Measurements from ENCODE around the gene MLLT1.
A peak's percentile ranks its signal among the peaks of the same experiment; 100 is the strongest.

Gene MLLT1

DNA sequence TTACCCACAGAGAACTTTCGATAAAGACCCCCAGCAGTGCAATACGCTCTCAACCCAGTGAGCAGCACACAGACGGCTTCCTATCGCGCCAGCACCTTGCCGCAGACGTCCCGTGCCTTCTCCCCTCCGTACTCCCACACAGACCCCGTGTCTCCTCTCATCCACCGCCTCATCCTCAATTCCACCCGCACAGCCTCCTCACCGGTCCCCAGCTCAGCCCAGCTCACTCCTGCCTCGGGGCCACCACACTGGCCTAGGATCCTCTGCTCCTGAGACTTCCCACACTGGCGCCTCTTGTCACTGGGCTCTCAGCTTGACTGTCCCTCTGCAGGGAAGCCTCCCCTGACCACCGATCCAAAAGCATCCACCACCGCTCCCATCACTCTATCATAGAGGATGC is 9.0 kb downstream of the MLLT1 start:
- peak overlapping the region; percentile 25 for H2BK12ac ChIP-seq (ENCODE audit: low read length)
- peak overlapping the region; percentile 16 for H3K18ac ChIP-seq (ENCODE audit: low read length)
- H3K27me3 ChIP-seq (ENCODE audit: control insufficient read depth in 3 of 3, insufficient read depth in 3 of 3, low read depth in 1 of 3, low read length in 3 of 3): no peaks in the 10 kb centered on the region
- peaks cover 24 to 52% of the 10 kb centered on the region in 2 donors for H3K36me3 ChIP-seq (replicated peaks in 1 of 2; ENCODE audit: control insufficient read depth in 2 of 2, insufficient read depth in 2 of 2, low read length in 2 of 2)
- peaks cover 20% of the 10 kb centered on the region for H3K79me1 ChIP-seq (ENCODE audit: low read depth, low read length)
- no peak overlapping the region for H2BK5ac ChIP-seq (ENCODE audit: low read length)
- H3K4me1 ChIP-seq (ENCODE audit: control insufficient read depth in 2 of 2, insufficient read depth in 1 of 2, low read depth in 1 of 2, low read length in 2 of 2): peaks cover 21 to 33% of the 10 kb centered on the region in 2 donors
- no peak overlapping the region for H3K14ac ChIP-seq (ENCODE audit: low read length)
- H3K4me2 ChIP-seq (ENCODE audit: insufficient read depth, low read length, poor library complexity, severe bottlenecking): no peak overlapping the region
- DNase-seq (ENCODE audit: low spot score): no peak
- no peak overlapping the region for H3K9ac ChIP-seq (ENCODE audit: low read depth, low read length, poor library complexity)
- H4K8ac ChIP-seq (ENCODE audit: low read depth, low read length): no peak overlapping the region
- no CpG with 5 or more reads among the region's 17 CpGs for WGBS, 2 donors (ENCODE audit: extremely low coverage in 2 of 2, insufficient read length in 2 of 2, insufficient replicate concordance in 1 of 2)
- no peaks in the 10 kb centered on the region for H3K9me3 ChIP-seq (replicated peaks in 1 of 2; ENCODE audit: control insufficient read depth in 2 of 2, insufficient read depth in 1 of 2, low read depth in 1 of 2, low read length in 2 of 2)
- H3K27ac ChIP-seq (replicated peaks; ENCODE audit: low read length): no peak overlapping the region
- peak overlapping the region; percentile 7 for H2BK15ac ChIP-seq (ENCODE audit: low read length)
- H3K4ac ChIP-seq (ENCODE audit: low read length): no peak overlapping the region
- H2AFZ ChIP-seq (ENCODE audit: low read length): no peak overlapping the region
- peak overlapping the region; percentile 29 for H3K23ac ChIP-seq (ENCODE audit: low read depth, low read length, poor library complexity)
- H4K91ac ChIP-seq (ENCODE audit: low read depth, low read length, poor library complexity): no peak overlapping the region
- H3K4me3 ChIP-seq (ENCODE audit: low read length in 2 of 2): no peak overlapping the region
- H2BK120ac ChIP-seq (ENCODE audit: low read depth, low read length): no peak overlapping the region
- no peak overlapping the region for H2AK5ac ChIP-seq (ENCODE audit: low read depth, low read length)

- H2AFZ ChIP-seq (ENCODE audit: low read length): no peak overlapping the region
- peak overlapping the region in 1 of 2 donors; percentile 15 for H3K4me3 ChIP-seq (ENCODE audit: low read length in 2 of 2)
- H3K4me1 ChIP-seq (ENCODE audit: control insufficient read depth in 2 of 2, insufficient read depth in 1 of 2, low read depth in 1 of 2, low read length in 2 of 2): peaks cover 21 to 33% of the 10 kb centered on the region in 2 donors
- H4K8ac ChIP-seq (ENCODE audit: low read depth, low read length): peak overlapping the region; percentile 50
- H3K4me2 ChIP-seq (ENCODE audit: insufficient read depth, low read length, poor library complexity, severe bottlenecking): no peak overlapping the region
- peak overlapping the region; percentile 7 for H2BK15ac ChIP-seq (ENCODE audit: low read length)
- no peak overlapping the region for H3K27ac ChIP-seq (replicated peaks; ENCODE audit: low read length)
- DNase-seq (ENCODE audit: low spot score): no peak
- no peak overlapping the region for H2BK120ac ChIP-seq (ENCODE audit: low read depth, low read length)
- no peaks in the 10 kb centered on the region for H3K27me3 ChIP-seq (ENCODE audit: control insufficient read depth in 3 of 3, insufficient read depth in 3 of 3, low read depth in 1 of 3, low read length in 3 of 3)
- no peaks in the 10 kb centered on the region for H3K9me3 ChIP-seq (replicated peaks in 1 of 2; ENCODE audit: control insufficient read depth in 2 of 2, insufficient read depth in 1 of 2, low read depth in 1 of 2, low read length in 2 of 2)
- no peak overlapping the region for H2AK5ac ChIP-seq (ENCODE audit: low read depth, low read length)
- no peak overlapping the region for H3K4ac ChIP-seq (ENCODE audit: low read length)
- no peak overlapping the region for H2BK5ac ChIP-seq (ENCODE audit: low read length)
- peak overlapping the region; percentile 63 for H3K14ac ChIP-seq (ENCODE audit: low read length)
- H3K36me3 ChIP-seq (replicated peaks in 1 of 2; ENCODE audit: control insufficient read depth in 2 of 2, insufficient read depth in 2 of 2, low read length in 2 of 2): peaks cover 24 to 55% of the 10 kb centered on the region in 2 donors
- peak overlapping the region; percentile 36 for H3K23ac ChIP-seq (ENCODE audit: low read depth, low read length, poor library complexity)
- H3K9ac ChIP-seq (ENCODE audit: low read depth, low read length, poor library complexity): no peak overlapping the region
- peaks cover 22% of the 10 kb centered on the region for H3K79me1 ChIP-seq (ENCODE audit: low read depth, low read length)
- H4K91ac ChIP-seq (ENCODE audit: low read depth, low read length, poor library complexity): no peak overlapping the region
- WGBS, 2 donors (ENCODE audit: extremely low coverage in 2 of 2, insufficient read length in 2 of 2, insufficient replicate concordance in 1 of 2): no CpG with 5 or more reads among the region's 31 CpGs
- H2BK12ac ChIP-seq (ENCODE audit: low read length): peak overlapping the region; percentile 25
- H3K18ac ChIP-seq (ENCODE audit: low read length): peak overlapping the region; percentile 16
Observed at GRCh38 chr19:6270076-6270745, 9.6 kb downstream of the MLLT1 start.

GRCh38 chr19:6269101-6269886 is 10.5 kb downstream of the MLLT1 start:
- Histone ChIP-seq H3K27ac (replicated peaks; ENCODE audit: low read length) (no peak overlapping the region), H3K27me3 (ENCODE audit: control insufficient read depth in 3 of 3, insufficient read depth in 3 of 3, low read depth in 1 of 3, low read length in 3 of 3) (no peaks in the 10 kb centered on the region), H4K8ac (ENCODE audit: low read depth, low read length) (no peak overlapping the region), H2BK120ac (ENCODE audit: low read depth, low read length) (no peak overlapping the region), H3K14ac (ENCODE audit: low read length) (no peak overlapping the region), H2AK5ac (ENCODE audit: low read depth, low read length) (no peak overlapping the region), H2BK5ac (ENCODE audit: low read length) (no peak overlapping the region), H3K18ac (ENCODE audit: low read length) (no peak overlapping the region), H3K4me3 (ENCODE audit: low read length in 2 of 2) (no peak overlapping the region), H3K79me1 (ENCODE audit: low read depth, low read length) (peaks cover 22% of the 10 kb centered on the region), H3K4me2 (ENCODE audit: insufficient read depth, low read length, poor library complexity, severe bottlenecking) (no peak overlapping the region), H4K91ac (ENCODE audit: low read depth, low read length, poor library complexity) (no peak overlapping the region), H2AFZ (ENCODE audit: low read length) (no peak overlapping the region), H3K23ac (ENCODE audit: low read depth, low read length, poor library complexity) (peak overlapping the region; percentile 69), H2BK15ac (ENCODE audit: low read length) (no peak overlapping the region), H3K36me3 (replicated peaks in 1 of 2; ENCODE audit: control insufficient read depth in 2 of 2, insufficient read depth in 2 of 2, low read length in 2 of 2) (peaks cover 24 to 63% of the 10 kb centered on the region in 2 donors), H2BK12ac (ENCODE audit: low read length) (no peak overlapping the region), H3K4ac (ENCODE audit: low read length) (no peak overlapping the region), H3K9me3 (replicated peaks in 1 of 2; ENCODE audit: control insufficient read depth in 2 of 2, insufficient read depth in 1 of 2, low read depth in 1 of 2, low read length in 2 of 2) (no peaks in the 10 kb centered on the region), H3K9ac (ENCODE audit: low read depth, low read length, poor library complexity) (no peak overlapping the region), H3K4me1 (ENCODE audit: control insufficient read depth in 2 of 2, insufficient read depth in 1 of 2, low read depth in 1 of 2, low read length in 2 of 2) (peaks cover 21 to 24% of the 10 kb centered on the region in 2 donors)
- no CpG with 5 or more reads among the region's 33 CpGs for WGBS, 2 donors (ENCODE audit: extremely low coverage in 2 of 2, insufficient read length in 2 of 2, insufficient replicate concordance in 1 of 2)
- no peak for DNase-seq (ENCODE audit: low spot score)

DNA sequence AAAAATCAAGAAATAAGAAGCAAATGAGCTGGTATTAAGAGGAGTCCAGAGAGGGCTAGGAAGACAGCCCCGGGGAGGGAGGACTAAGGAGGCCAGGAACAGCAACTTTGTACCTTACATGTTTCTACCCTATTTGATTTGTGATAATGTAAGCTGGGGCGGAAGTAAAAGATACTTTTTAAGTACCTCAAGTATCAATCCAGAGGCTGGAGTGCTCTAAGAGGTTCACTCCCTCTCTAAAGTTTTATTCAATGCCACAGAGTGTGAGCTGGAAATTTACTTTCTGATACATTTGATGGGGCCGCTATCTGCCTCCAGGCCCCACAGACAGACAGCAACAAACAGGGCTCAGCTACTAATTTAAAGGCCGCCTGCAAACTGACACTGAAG is 11.4 kb downstream of the MLLT1 start:
- Histone ChIP-seq H3K27ac (replicated peaks; ENCODE audit: low read length) (no peak overlapping the region), H2BK5ac (ENCODE audit: low read length) (no peak overlapping the region), H3K23ac (ENCODE audit: low read depth, low read length, poor library complexity) (no peak overlapping the region), H3K79me1 (ENCODE audit: low read depth, low read length) (peaks cover 19% of the 10 kb centered on the region), H3K9ac (ENCODE audit: low read depth, low read length, poor library complexity) (no peak overlapping the region), H2BK15ac (ENCODE audit: low read length) (no peak overlapping the region), H3K27me3 (ENCODE audit: control insufficient read depth in 3 of 3, insufficient read depth in 3 of 3, low read depth in 1 of 3, low read length in 3 of 3) (no peaks in the 10 kb centered on the region), H3K4me3 (ENCODE audit: low read length in 2 of 2) (no peak overlapping the region), H2AK5ac (ENCODE audit: low read depth, low read length) (no peak overlapping the region), H3K9me3 (replicated peaks in 1 of 2; ENCODE audit: control insufficient read depth in 2 of 2, insufficient read depth in 1 of 2, low read depth in 1 of 2, low read length in 2 of 2) (no peaks in the 10 kb centered on the region), H3K18ac (ENCODE audit: low read length) (no peak overlapping the region), H2BK120ac (ENCODE audit: low read depth, low read length) (no peak overlapping the region), H2AFZ (ENCODE audit: low read length) (no peak overlapping the region), H4K91ac (ENCODE audit: low read depth, low read length, poor library complexity) (no peak overlapping the region), H3K14ac (ENCODE audit: low read length) (no peak overlapping the region), H3K4me1 (ENCODE audit: control insufficient read depth in 2 of 2, insufficient read depth in 1 of 2, low read depth in 1 of 2, low read length in 2 of 2) (peaks cover 15 to 21% of the 10 kb centered on the region in 2 donors), H3K36me3 (replicated peaks in 1 of 2; ENCODE audit: control insufficient read depth in 2 of 2, insufficient read depth in 2 of 2, low read length in 2 of 2) (peaks cover 24 to 71% of the 10 kb centered on the region in 2 donors), H3K4ac (ENCODE audit: low read length) (no peak overlapping the region), H4K8ac (ENCODE audit: low read depth, low read length) (no peak overlapping the region), H2BK12ac (ENCODE audit: low read length) (no peak overlapping the region), H3K4me2 (ENCODE audit: insufficient read depth, low read length, poor library complexity, severe bottlenecking) (no peak overlapping the region)
- no CpG with 5 or more reads among the region's 4 CpGs for WGBS, 2 donors (ENCODE audit: extremely low coverage in 2 of 2, insufficient read length in 2 of 2, insufficient replicate concordance in 1 of 2)
- no peak for DNase-seq (ENCODE audit: low spot score)
